Lung (tissue), 12 donors: Measurements from ENCODE around the gene LYRM2. TPM values are rescaled to one million over a fixed set of nuclear protein-coding genes. Genes with fewer than 3 reads are reported as not detected.

Experiments
- ATAC-seq: fragments of 200-7000 bp; cut with Tn5 transposase; one replicate; pipeline ENCODE4 v1.9.1; 2020; ENCODE audit warnings: moderate number of reproducible peaks; ENCODE audit not compliant: insufficient read depth, low FRiP score
- DNase-seq, 3 donors: peaks; one replicate each; pipeline ENCODE4 v3.0.0-alpha.2; 2013 to 2017
- H3K27ac ChIP-seq, 2 donors: one replicate each; pipeline ENCODE4 v1.5.1; 2013; ENCODE audit warnings: mild to moderate bottlenecking in 2 of 2, moderate library complexity in 2 of 2, control low read depth in 1 of 2, inconsistent platforms in 1 of 2, low read depth in 1 of 2, low read length in 1 of 2
- H3K27me3 ChIP-seq, 3 donors: one replicate each; pipeline ENCODE4 v1.5.1; 2013; ENCODE audit warnings: low read length in 2 of 3; ENCODE audit not compliant: control insufficient read depth in 3 of 3, insufficient read depth in 3 of 3
- H3K36me3 ChIP-seq, 4 donors: one replicate each; pipeline ENCODE4 v1.5.1; 2013; ENCODE audit warnings: low read length in 4 of 4, mild to moderate bottlenecking in 1 of 4, moderate library complexity in 1 of 4; ENCODE audit not compliant: control insufficient read depth in 4 of 4, insufficient read depth in 4 of 4
- H3K4me1 ChIP-seq, 5 donors: one replicate each; pipeline ENCODE4 v1.5.1; 2013; ENCODE audit warnings: low read length in 5 of 5, mild to moderate bottlenecking in 2 of 5, moderate library complexity in 1 of 5; ENCODE audit not compliant: control insufficient read depth in 5 of 5, insufficient read depth in 5 of 5
- H3K4me3 ChIP-seq: one replicate; pipeline ENCODE4 v1.5.1; 2013; ENCODE audit warnings: mild to moderate bottlenecking, control low read depth, moderate library complexity
- H3K9ac ChIP-seq, 2 donors: one replicate each; pipeline ENCODE4 v1.5.1; 2013; ENCODE audit warnings: low read length in 2 of 2, control low read depth in 1 of 2; ENCODE audit not compliant: insufficient read depth in 1 of 2
- H3K9me3 ChIP-seq, 4 donors: one replicate each; pipeline ENCODE4 v1.5.1; 2013; ENCODE audit warnings: low read length in 3 of 4, mild to moderate bottlenecking in 1 of 4, moderate library complexity in 1 of 4; ENCODE audit not compliant: control insufficient read depth in 4 of 4, insufficient read depth in 3 of 4
- WGBS, 2 donors: extraction: QIAGEN DNeasy Blood & Tissue Kit; methylation state at CpG; one replicate each; pipeline ENCODE4 v1.1.7; 2013; 5-methylcytosine and 5-hydroxymethylcytosine counted together
- polyA plus RNA-seq, 2 donors: library from polyadenylated mRNA; stranded (reverse); fragments of 200-250 nt; gene quantifications; one replicate each; pipeline ENCODE4 v1.2.1, GENCODE V29; 2013
- total RNA-seq, 2 donors: library from RNA; depleted of rRNA in 1 of 2; stranded (reverse); fragments of >200 nt in 1 of 2; gene quantifications; one replicate each; pipeline ENCODE4 v1.2.1, GENCODE V29; 2014 to 2021
- TF ChIP-seq, protein P1 (sequence below): IDR thresholded peaks from 2 replicates; pipeline ENCODE4 v1.5.1; 2012; ENCODE audit warnings: mild to moderate bottlenecking; ENCODE audit errors: control extremely low read depth, extremely low read depth
- donor health status: control.
- donor health status: control.
- donor health status: Bipolar disorder and iron deficiency.
- donor health status: healthy.
- donor health status: DM: yes; HTN: yes; CAD: no.

The LYRM2 gene
- total and polyA plus RNA-seq, 4 donors: 25.6 to 38.1 (median 27.1) TPM

DNA sequence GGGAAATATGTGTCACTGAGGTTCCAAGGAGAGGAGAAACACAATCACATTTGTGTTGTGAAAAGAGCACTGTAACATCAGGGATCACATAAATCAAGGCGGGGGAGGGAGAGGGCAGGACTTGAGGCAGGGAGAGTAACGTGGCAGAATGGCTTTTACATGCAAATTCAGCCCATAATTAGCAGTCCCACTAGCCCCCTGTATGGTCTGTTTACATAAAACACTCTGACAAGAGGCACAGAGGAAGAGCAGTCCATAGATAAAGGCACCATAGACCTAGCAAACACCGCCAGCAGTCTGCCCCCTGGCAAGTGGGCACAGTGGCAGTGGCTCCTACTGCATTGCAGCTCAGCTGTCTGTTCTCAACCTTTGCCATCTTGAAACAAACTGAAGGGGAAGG lies 82.7 kb downstream of the LYRM2 start:
- Histone ChIP-seq H3K36me3 (no peaks in the 10 kb centered on the region), H3K27ac (no peak overlapping the region), H3K9ac (no peak overlapping the region), H3K9me3 (peaks cover 0 to 3% (median 0%) of the 10 kb centered on the region in 4 donors), H3K4me3 (no peak overlapping the region), H3K4me1 (peaks cover 0 to under 1% (median 0%) of the 10 kb centered on the region in 5 donors), H3K27me3 (no peaks in the 10 kb centered on the region)
- DNase-seq (no peak), ATAC-seq (no peak)
- 71 to 85% methylated on average over 3 of the region's 3 CpGs for WGBS, 2 donors
- TF ChIP-seq, protein P1, sequence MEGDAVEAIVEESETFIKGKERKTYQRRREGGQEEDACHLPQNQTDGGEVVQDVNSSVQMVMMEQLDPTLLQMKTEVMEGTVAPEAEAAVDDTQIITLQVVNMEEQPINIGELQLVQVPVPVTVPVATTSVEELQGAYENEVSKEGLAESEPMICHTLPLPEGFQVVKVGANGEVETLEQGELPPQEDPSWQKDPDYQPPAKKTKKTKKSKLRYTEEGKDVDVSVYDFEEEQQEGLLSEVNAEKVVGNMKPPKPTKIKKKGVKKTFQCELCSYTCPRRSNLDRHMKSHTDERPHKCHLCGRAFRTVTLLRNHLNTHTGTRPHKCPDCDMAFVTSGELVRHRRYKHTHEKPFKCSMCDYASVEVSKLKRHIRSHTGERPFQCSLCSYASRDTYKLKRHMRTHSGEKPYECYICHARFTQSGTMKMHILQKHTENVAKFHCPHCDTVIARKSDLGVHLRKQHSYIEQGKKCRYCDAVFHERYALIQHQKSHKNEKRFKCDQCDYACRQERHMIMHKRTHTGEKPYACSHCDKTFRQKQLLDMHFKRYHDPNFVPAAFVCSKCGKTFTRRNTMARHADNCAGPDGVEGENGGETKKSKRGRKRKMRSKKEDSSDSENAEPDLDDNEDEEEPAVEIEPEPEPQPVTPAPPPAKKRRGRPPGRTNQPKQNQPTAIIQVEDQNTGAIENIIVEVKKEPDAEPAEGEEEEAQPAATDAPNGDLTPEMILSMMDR: no peak

DNA sequence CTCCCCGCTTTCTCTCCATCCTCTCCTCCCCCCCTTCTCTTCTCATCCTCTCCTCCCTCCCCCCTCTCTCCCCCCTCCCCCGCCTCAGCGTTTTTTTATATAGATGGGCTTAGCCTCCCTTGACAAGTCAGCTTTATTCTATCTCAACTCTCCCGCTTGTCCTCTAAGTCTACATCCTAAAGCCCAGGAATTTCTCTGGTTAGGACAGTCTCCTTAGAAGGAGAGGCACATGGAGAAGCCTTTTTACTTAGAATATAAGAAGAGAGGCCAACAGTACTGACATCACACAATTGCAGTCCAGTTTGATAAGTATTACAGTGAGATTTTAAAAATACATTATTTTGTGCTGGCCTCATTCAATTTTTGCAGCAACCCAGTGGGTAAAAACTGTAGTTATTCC lies 83.5 kb downstream of the LYRM2 start:
- TF ChIP-seq, protein P1: no peak
- 78 to 89% methylated on average over 3 to 4 of the region's 4 CpGs for WGBS, 2 donors
- Histone ChIP-seq H3K4me3 (no peak overlapping the region), H3K27ac (no peak overlapping the region), H3K27me3 (no peaks in the 10 kb centered on the region), H3K9me3 (peaks cover 0 to 3% (median 0%) of the 10 kb centered on the region in 4 donors), H3K36me3 (no peaks in the 10 kb centered on the region), H3K4me1 (no peaks in the 10 kb centered on the region), H3K9ac (no peak overlapping the region)
- DNase-seq (no peak), ATAC-seq (no peak)

DNA sequence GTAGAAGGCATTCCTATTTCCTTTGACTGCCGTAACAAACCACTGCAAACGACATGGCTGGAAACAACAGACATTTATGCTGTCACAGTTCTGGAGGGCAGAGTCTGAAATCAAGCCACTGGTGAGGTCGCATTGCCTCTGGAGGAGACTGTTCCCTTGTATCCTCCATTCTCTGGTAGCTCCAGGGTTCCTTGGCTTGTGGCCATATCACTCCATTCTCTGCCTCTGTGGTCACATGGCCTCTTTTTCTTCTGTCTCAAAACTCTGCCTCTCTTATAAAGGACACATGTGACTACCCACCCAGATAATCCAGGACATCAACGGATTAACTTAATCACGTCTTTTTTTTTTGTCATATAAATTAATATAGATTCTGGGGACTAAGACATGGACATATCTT lies 84.4 kb downstream of the LYRM2 start:
- TF ChIP-seq, protein P1: no peak
- DNase-seq: no peak
- Histone ChIP-seq H3K27me3 (no peaks in the 10 kb centered on the region), H3K9ac (no peak overlapping the region), H3K9me3 (peaks cover 0 to 3% (median 0%) of the 10 kb centered on the region in 4 donors), H3K4me3 (no peak overlapping the region), H3K4me1 (no peaks in the 10 kb centered on the region), H3K36me3 (no peaks in the 10 kb centered on the region), H3K27ac (no peak overlapping the region)
- 96 to 97% methylated on average over 5 of the region's 5 CpGs for WGBS, 2 donors
- ATAC-seq: no peak

DNA sequence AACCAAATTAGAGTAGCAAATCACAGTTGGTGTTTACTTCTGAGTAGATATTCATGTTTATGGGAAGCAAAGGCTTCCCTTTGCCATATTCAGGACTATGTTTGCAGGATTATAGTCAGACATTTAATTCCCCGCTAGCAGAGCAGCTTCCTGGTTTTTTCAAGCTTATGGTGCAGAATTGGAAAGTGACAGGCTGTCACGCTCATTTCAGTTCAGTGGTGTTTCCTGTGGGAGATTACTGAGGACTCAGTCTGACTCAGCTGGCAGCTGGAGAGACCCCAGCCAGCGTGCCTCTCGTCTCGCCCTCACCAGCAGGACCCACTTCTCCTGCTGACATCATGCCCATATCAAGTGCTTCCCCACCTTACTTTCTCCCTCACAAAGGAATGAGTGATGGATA lies 85.1 kb downstream of the LYRM2 start:
- 77 to 82% methylated on average over 5 of the region's 5 CpGs for WGBS, 2 donors
- DNase-seq: no peak
- no peak overlapping the region for H3K9ac ChIP-seq
- no peaks in the 10 kb centered on the region for H3K36me3 ChIP-seq
- ATAC-seq: no peak
- H3K27me3 ChIP-seq: no peaks in the 10 kb centered on the region
- H3K9me3 ChIP-seq: peaks cover 0 to 3% (median 0%) of the 10 kb centered on the region in 4 donors
- H3K4me1 ChIP-seq: no peaks in the 10 kb centered on the region
- H3K4me3 ChIP-seq: no peak overlapping the region
- TF ChIP-seq, protein P1: no peak
- no peak overlapping the region for H3K27ac ChIP-seq
